Neuronal stem cell (in vitro differentiated cells): Measurements from ENCODE around the gene DBNDD1.

Experiments
- DNase-seq: peaks from one replicate; pipeline ENCODE4 v3.0.0-alpha.2; 2013; ENCODE audit warnings: low spot score
- H2AFZ ChIP-seq: one replicate; pipeline ENCODE4 v1.6.1; 2013; ENCODE audit warnings: mild to moderate bottlenecking, low read length, inconsistent platforms
- H2AK5ac ChIP-seq: 2 replicates; pipeline ENCODE4 v1.6.1; 2013; ENCODE audit warnings: low read depth, mild to moderate bottlenecking, inconsistent platforms, low read length, moderate library complexity, mixed read lengths
- H2BK120ac ChIP-seq: 2 replicates; pipeline ENCODE4 v1.6.1; 2013; ENCODE audit warnings: low read depth, mild to moderate bottlenecking, inconsistent platforms, low read length, moderate library complexity, mixed read lengths
- H2BK12ac ChIP-seq: one replicate; pipeline ENCODE4 v1.6.1; 2013; ENCODE audit warnings: low read length, inconsistent platforms
- H2BK15ac ChIP-seq: 2 replicates; pipeline ENCODE4 v1.6.1; 2013; ENCODE audit warnings: mild to moderate bottlenecking, low read length, inconsistent platforms, mixed read lengths
- H2BK5ac ChIP-seq: one replicate; pipeline ENCODE4 v1.6.1; 2013; ENCODE audit warnings: inconsistent platforms, mild to moderate bottlenecking, low read length, moderate library complexity
- H3K14ac ChIP-seq: one replicate; pipeline ENCODE4 v1.6.1; 2013; ENCODE audit warnings: low read length, inconsistent platforms
- H3K18ac ChIP-seq: 2 replicates; pipeline ENCODE4 v1.6.1; 2013; ENCODE audit warnings: low read length, inconsistent platforms
- H3K23ac ChIP-seq: 2 replicates; pipeline ENCODE4 v1.6.1; 2013; ENCODE audit warnings: low read depth, mild to moderate bottlenecking, mixed read lengths, low read length, inconsistent platforms; ENCODE audit not compliant: poor library complexity
- H3K27ac ChIP-seq: replicated peaks from 3 replicates; pipeline ENCODE4 v1.5.1; 2013; ENCODE audit warnings: low read length, inconsistent platforms
- H3K27me3 ChIP-seq, 3 experiments: 2 replicates each; pipeline ENCODE4 v1.6.1; 2013; ENCODE audit warnings: low read length in 3 of 3, mild to moderate bottlenecking in 2 of 3, inconsistent platforms in 1 of 3, low read depth in 1 of 3, mixed read lengths in 1 of 3, moderate library complexity in 1 of 3; ENCODE audit not compliant: control insufficient read depth in 3 of 3, insufficient read depth in 3 of 3
- H3K36me3 ChIP-seq, 2 donors: replicated peaks in 1 of 2; 2 replicates each; pipeline ENCODE4 v1.6.1; 2013; ENCODE audit warnings: low read length in 2 of 2; ENCODE audit not compliant: control insufficient read depth in 2 of 2, insufficient read depth in 2 of 2
- H3K4ac ChIP-seq: 2 replicates; pipeline ENCODE4 v1.6.1; 2013; ENCODE audit warnings: inconsistent platforms, mild to moderate bottlenecking, low read length, moderate library complexity
- H3K4me1 ChIP-seq, 2 donors: 1 replicate in 1 of 2; 2 replicates in 1 of 2; pipeline ENCODE4 v1.6.1; 2013; ENCODE audit warnings: low read length in 2 of 2, low read depth in 1 of 2; ENCODE audit not compliant: control insufficient read depth in 2 of 2, insufficient read depth in 1 of 2
- H3K4me2 ChIP-seq: one replicate; pipeline ENCODE4 v1.6.1; 2013; ENCODE audit warnings: mild to moderate bottlenecking, low read length, inconsistent platforms; ENCODE audit not compliant: insufficient read depth, poor library complexity, severe bottlenecking
- H3K4me3 ChIP-seq, 2 donors: 2 replicates each; pipeline ENCODE4 v1.5.1; 2013; ENCODE audit warnings: low read length in 2 of 2, mild to moderate bottlenecking in 2 of 2, inconsistent platforms in 1 of 2, moderate library complexity in 1 of 2
- H3K79me1 ChIP-seq: one replicate; pipeline ENCODE4 v1.6.1; 2013; ENCODE audit warnings: low read depth, mild to moderate bottlenecking, inconsistent platforms, low read length, moderate library complexity
- H3K9ac ChIP-seq: one replicate; pipeline ENCODE4 v1.6.1; 2013; ENCODE audit warnings: mild to moderate bottlenecking, low read depth, low read length, inconsistent platforms; ENCODE audit not compliant: poor library complexity
- H3K9me3 ChIP-seq, 2 donors: replicated peaks in 1 of 2; 2 replicates each; pipeline versions ENCODE3 to v1.6.1; 2013; ENCODE audit warnings: low read length in 2 of 2, mild to moderate bottlenecking in 2 of 2, inconsistent platforms in 1 of 2, low read depth in 1 of 2, mixed read lengths in 1 of 2, moderate library complexity in 1 of 2; ENCODE audit not compliant: control insufficient read depth in 2 of 2, insufficient read depth in 1 of 2
- H4K8ac ChIP-seq: one replicate; pipeline ENCODE4 v1.6.1; 2013; ENCODE audit warnings: low read depth, mild to moderate bottlenecking, inconsistent platforms, low read length, moderate library complexity
- H4K91ac ChIP-seq: one replicate; pipeline ENCODE4 v1.6.1; 2013; ENCODE audit warnings: low read length, low read depth, mild to moderate bottlenecking, inconsistent platforms; ENCODE audit not compliant: poor library complexity
- WGBS, 2 donors: extraction: QIAGEN DNeasy Blood & Tissue Kit; methylation state at CpG; one replicate each; pipeline ENCODE4 v1.1.7; 2013; ENCODE audit warnings: missing lambda C conversion rate in 2 of 2, mixed read lengths in 1 of 2; ENCODE audit not compliant: insufficient read length in 2 of 2, insufficient replicate concordance in 1 of 2; ENCODE audit errors: extremely low coverage in 2 of 2; 5-methylcytosine and 5-hydroxymethylcytosine counted together

The DBNDD1 gene

GRCh38 chr16:89993971-89994370 is 25.3 kb downstream of the DBNDD1 start:
- Histone ChIP-seq H2BK15ac (no peak overlapping the region), H4K8ac (no peak overlapping the region), H2BK12ac (no peak overlapping the region), H3K14ac (no peak overlapping the region), H2AFZ (no peak overlapping the region), H3K4me3 (no peak overlapping the region), H3K9ac (no peak overlapping the region), H2BK120ac (no peak overlapping the region), H3K36me3 (peaks cover 54 to 91% of the 10 kb centered on the region in 2 donors), H3K27ac (peak overlapping the region; percentile 80), H4K91ac (no peak overlapping the region), H3K18ac (no peak overlapping the region), H3K79me1 (no peaks in the 10 kb centered on the region), H3K27me3 (no peaks in the 10 kb centered on the region), H2AK5ac (no peak overlapping the region), H2BK5ac (no peak overlapping the region), H3K4me1 (no peaks in the 10 kb centered on the region), H3K4ac (no peak overlapping the region), H3K9me3 (peaks cover 5 to 27% of the 10 kb centered on the region in 2 donors), H3K4me2 (no peak overlapping the region), H3K23ac (no peak overlapping the region)
- WGBS, 2 donors, result no CpG with 5 or more reads among the region's 7 CpGs
- DNase-seq, result no peak

- no CpG with 5 or more reads among the region's 4 CpGs for WGBS, 2 donors
- Histone ChIP-seq H3K9me3 (peaks cover 5 to 27% of the 10 kb centered on the region in 2 donors), H3K36me3 (peaks cover 55 to 92% of the 10 kb centered on the region in 2 donors)
These were observed 25.9 kb downstream of the DBNDD1 start for GRCh38 chr16:89993377-89993776.

GRCh38 chr16:89990799-89991198 is 28.5 kb downstream of the DBNDD1 start:
- DNase-seq, result no peak
- Histone ChIP-seq H3K23ac (no peak overlapping the region), H2AK5ac (no peak overlapping the region), H2AFZ (no peak overlapping the region), H3K14ac (no peak overlapping the region), H3K27me3 (no peaks in the 10 kb centered on the region), H3K79me1 (no peaks in the 10 kb centered on the region), H3K4ac (no peak overlapping the region), H3K9me3 (peaks cover 3 to 21% of the 10 kb centered on the region in 2 donors), H4K8ac (no peak overlapping the region), H4K91ac (no peak overlapping the region), H3K4me1 (no peaks in the 10 kb centered on the region), H2BK15ac (no peak overlapping the region), H3K27ac (no peak overlapping the region), H3K18ac (no peak overlapping the region), H2BK120ac (no peak overlapping the region), H3K4me2 (no peak overlapping the region), H3K36me3 (peaks cover 54 to 91% of the 10 kb centered on the region in 2 donors), H3K9ac (peak overlapping the region; percentile 50), H2BK12ac (no peak overlapping the region), H3K4me3 (no peak overlapping the region), H2BK5ac (no peak overlapping the region)
- WGBS, 2 donors, result no CpG with 5 or more reads among the region's 7 CpGs

More at GRCh38 chr16:89993377-89993776, 25.9 kb downstream of the DBNDD1 start:
- no peak overlapping the region for H3K4me3 ChIP-seq
- no peak overlapping the region for H2AFZ ChIP-seq
- H2BK120ac ChIP-seq, result no peak overlapping the region
- H3K9ac ChIP-seq, result no peak overlapping the region
- H3K27ac ChIP-seq, result no peak overlapping the region
- H3K4me1 ChIP-seq, result no peaks in the 10 kb centered on the region
- no peak overlapping the region for H2BK12ac ChIP-seq
- H3K4me2 ChIP-seq, result no peak overlapping the region
- H3K23ac ChIP-seq, result no peak overlapping the region
- H3K18ac ChIP-seq, result no peak overlapping the region
- no peak overlapping the region for H2BK15ac ChIP-seq
- H2BK5ac ChIP-seq, result no peak overlapping the region
- no peak overlapping the region for H4K91ac ChIP-seq
- no peak overlapping the region for H3K14ac ChIP-seq
- H3K27me3 ChIP-seq, result no peaks in the 10 kb centered on the region
- no peak overlapping the region for H3K4ac ChIP-seq
- H2AK5ac ChIP-seq, result no peak overlapping the region
- no peaks in the 10 kb centered on the region for H3K79me1 ChIP-seq
- DNase-seq, result no peak
- H4K8ac ChIP-seq, result no peak overlapping the region

GRCh38 chr16:89988951-89989350 is 30.3 kb downstream of the DBNDD1 start:
- Histone ChIP-seq H3K4me3 (peak overlapping the region in 1 of 2 donors; percentile 46), H3K4me1 (no peaks in the 10 kb centered on the region), H3K9me3 (peaks cover 0 to 3% of the 10 kb centered on the region in 2 donors), H4K91ac (no peak overlapping the region), H3K14ac (no peak overlapping the region), H3K27me3 (no peaks in the 10 kb centered on the region), H2BK5ac (no peak overlapping the region), H3K27ac (no peak overlapping the region), H3K9ac (no peak overlapping the region), H4K8ac (no peak overlapping the region), H3K36me3 (peaks cover 48 to 89% of the 10 kb centered on the region in 2 donors), H2BK120ac (no peak overlapping the region), H3K4ac (no peak overlapping the region), H2BK15ac (no peak overlapping the region), H3K18ac (no peak overlapping the region), H3K4me2 (no peak overlapping the region), H3K23ac (no peak overlapping the region), H2AK5ac (no peak overlapping the region), H2AFZ (no peak overlapping the region), H3K79me1 (no peaks in the 10 kb centered on the region), H2BK12ac (no peak overlapping the region)
- no peak for DNase-seq
- WGBS, 2 donors, result no CpG with 5 or more reads among the region's 11 CpGs
